ENCODE data around the gene DNAH9.

DNA sequence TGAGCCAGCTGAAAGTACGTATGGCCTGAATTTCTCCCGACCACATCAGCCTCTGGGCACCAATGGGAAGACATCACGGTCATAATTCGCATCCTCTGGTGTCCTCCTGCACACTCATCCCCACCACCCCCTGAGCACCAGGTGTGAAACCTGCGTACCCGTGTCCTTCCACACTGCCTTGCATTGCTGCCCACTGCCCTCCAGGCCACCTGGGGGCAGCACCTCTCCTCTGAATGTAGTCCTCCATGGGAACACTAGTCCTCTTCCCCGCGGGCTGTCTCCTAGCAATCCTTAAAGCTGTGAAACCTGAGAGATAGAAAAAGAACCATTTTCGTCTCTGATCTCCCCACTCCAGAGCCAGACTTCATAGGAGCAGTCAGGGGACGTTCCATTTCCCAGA is 273.5 kb downstream of the DNAH9 start:
- no peak for TF ChIP-seq CTCF (IDR thresholded peaks at IDR 0.05)
- TF ChIP-seq POLR2A (IDR thresholded peaks at IDR 0.05), result no peak
